NCI-H2227 (cell line): Measurements from ENCODE around the gene COX19.
"Not testable (repeated sequence)": the region's sequence is repeated elsewhere in the genome, so short reads cannot be mapped to it uniquely, and the experiment has no call there.

Experiments
- DNase-seq: peaks from one replicate; lab custom pipeline; 2025; ENCODE audit not compliant: unreplicated experiment; lab: John Stamatoyannopoulos, UW

Gene COX19

DNA sequence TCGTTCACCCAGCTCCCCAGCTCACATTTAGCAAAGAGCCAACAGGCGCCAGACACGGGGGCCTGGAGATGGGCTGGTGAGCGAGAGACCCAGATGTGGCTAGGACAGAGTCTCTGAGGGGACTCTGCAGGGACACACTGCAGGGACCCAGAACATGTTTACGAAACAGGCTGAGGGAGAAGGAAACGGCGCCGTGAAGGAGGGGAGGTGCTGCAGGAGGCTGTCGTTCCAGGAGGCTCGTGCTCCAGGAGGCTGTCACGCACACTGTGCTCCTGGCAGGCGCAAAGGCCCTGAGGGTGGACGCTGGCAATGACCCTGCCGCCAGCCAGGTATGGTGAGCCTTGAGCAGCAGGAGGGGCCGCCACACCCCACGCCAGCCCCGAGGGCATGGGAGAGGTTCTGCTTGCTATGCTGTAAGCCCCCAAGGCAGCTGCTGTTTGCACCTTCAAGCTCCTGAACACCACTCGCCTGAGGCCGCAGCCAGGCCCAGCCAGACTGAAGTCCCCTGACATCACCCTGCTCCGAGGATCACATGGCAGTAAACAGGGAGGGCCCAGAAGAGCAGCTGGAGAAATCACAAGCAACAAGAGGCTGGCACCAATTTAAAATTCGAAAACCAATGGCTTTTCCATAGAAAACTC, 48.2 kb downstream of the COX19 start:
- DNase-seq: no peak

- no peak for DNase-seq
Observed at GRCh38 chr7:926061-927030, 49.0 kb downstream of the COX19 start.

GRCh38 chr7:925601-926000, 49.7 kb downstream of the COX19 start:
- DNase-seq: no peak

- no peak for DNase-seq
Observed at GRCh38 chr7:924541-925231, 50.7 kb downstream of the COX19 start.

DNA sequence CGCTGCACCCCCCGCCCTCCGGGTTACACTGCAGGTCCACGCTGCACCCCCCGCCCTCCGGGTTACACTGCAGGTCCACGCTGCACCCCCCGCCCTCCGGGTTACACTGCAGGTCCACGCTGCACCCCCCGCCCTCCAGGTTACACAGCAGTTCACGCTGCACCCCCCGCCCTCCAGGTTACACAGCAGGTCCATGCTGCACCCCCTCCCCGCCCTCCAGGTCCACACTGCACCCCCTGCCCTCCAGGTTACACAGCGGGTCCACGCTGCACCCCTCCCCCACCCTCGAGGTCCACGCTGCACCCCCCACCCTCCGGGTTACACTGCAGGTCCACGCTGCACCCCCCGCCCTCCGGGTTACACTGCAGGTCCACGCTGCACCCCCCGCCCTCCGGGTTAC, 51.3 kb downstream of the COX19 start:
- DNase-seq: not testable (repeated sequence)

- DNase-seq: peak; percentile 6
Observed at GRCh38 chr7:923108-924041, 52.0 kb downstream of the COX19 start.

- DNase-seq: no peak
Observed at GRCh38 chr7:922334-923107, 52.8 kb downstream of the COX19 start.

DNA sequence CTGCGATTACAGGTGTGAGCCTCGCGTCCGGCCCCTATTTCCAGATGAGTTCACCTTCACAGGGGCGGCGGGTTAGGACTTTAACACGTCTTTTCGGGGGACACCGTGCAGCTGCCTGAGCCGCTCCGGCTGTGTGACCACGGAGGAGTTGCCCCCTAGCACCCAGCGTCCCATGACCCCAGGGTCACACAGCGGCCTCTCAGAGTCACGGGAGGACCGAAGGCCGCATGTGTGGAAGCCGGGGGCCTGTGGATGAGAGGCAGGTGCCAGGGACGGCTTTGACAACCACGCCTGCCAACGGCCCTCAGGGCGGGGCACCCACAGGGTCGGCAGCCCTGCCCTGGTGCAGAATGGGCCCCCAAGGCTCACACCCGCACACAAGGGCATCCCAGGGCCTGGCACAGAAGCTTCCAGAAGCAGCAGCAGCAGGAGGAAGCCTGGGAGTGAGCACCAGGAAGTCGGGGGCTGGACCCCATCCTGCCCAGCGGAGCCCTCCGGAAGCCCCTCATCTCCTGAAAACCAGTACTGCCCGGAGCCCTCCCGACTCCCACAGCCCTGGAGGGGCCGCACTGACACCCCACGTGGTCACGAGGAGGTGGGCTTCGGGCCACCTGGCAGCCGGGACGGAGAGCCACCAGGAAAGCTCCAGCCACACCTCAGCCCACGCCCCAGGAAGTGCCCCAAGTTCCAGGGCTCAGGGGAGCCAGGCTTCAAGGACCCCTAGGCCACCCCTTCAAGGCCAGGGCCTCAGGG, 53.6 kb downstream of the COX19 start:
- no peak for DNase-seq

- DNase-seq: no peak
Observed at GRCh38 chr7:921071-921461, 54.3 kb downstream of the COX19 start.

DNA sequence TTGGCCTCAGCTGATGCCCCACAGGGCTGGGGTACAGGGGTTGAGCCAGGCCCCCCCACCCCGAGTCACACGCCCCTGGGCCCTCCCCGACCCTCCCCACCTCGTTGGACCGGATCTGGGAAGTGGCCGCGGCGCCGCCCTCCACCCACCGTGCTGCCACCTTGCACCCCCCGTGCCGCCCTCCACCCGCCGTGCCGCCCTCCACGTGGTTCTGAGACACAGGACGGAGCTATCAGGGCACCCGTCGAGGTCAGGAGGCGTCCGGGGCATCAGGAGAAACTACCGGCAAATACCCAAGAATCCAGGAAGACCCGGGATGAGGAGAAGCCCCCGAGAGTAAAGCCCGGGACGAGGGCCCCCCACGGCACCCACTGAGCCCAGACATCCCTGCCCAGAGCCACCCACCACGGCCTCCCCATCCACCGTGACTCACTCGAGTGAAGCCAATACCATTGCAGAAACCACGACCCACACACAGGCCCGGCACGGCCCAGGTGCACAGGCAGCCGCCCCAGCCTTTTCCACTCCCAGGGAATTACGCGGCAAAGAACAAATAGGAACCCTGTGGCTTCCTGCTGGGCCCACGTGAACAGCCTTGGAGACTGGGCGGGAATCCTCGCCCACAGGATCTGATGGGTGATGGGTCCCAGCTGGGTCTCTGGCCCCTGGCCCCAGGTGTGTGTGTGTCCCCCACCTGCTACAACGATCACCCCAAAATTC, 54.8 kb downstream of the COX19 start:
- no peak for DNase-seq

GRCh38 chr7:919924-920341, 55.4 kb downstream of the COX19 start:
- DNase-seq: no peak

- no peak for DNase-seq
Observed at GRCh38 chr7:919114-919442, 56.3 kb downstream of the COX19 start.

DNA sequence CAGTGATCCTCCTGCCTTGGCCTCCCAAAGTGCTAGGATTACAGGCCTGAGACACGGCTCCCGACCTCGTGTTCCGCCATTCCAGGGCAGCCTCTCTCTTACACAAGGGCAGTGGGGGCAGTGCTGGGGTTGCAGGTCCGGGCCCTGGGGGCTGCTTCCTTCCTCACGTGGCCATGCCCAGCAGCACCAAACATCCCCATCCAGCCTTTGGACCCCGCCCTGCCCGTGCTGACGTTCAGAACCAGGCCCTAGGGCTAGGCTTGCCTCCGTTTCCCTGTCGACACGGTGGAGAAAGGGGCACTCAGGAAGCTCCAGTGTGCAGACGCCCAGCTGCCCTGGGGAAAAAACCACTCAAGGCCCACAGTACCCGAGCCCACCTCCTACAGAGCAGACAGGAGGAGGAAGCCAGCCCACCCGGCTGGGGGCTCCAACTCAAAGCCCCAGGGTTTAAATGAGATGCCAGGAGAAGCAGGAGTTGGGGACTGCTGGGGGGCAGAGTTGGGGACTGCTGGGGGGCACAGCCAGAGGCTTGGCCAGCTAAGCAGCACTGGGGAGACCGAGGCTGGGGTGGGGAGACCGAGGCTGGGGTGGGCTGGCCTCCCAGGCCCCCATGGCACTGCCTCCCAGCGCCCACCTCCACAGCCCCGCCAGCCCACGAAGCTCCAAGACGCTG, 56.8 kb downstream of the COX19 start:
- DNase-seq: no peak

- no peak for DNase-seq
Observed at GRCh38 chr7:918118-918425, 57.3 kb downstream of the COX19 start.

GRCh38 chr7:917255-918117, 57.9 kb downstream of the COX19 start:
- no peak for DNase-seq

- DNase-seq: peak; percentile 70
Observed at GRCh38 chr7:916291-916941, 58.9 kb downstream of the COX19 start.
